HEK293 (cell line): ENCODE results near the gene LRP1B.

ENCODE experiments used
- CTCF ChIP-seq: fragments of 450-650 bp; formaldehyde crosslinking; IDR thresholded peaks from 2 replicates; pipeline ENCODE4 v1.5.1; 2016; ENCODE audit warnings: missing biosample characterization, missing genetic modification characterization
- SALL2 ChIP-seq: fragments of 450-650 bp; formaldehyde crosslinking; IDR thresholded peaks from 2 replicates; pipeline ENCODE4 v1.5.0; 2017; ENCODE audit warnings: missing biosample characterization, mild to moderate bottlenecking, missing genetic modification characterization, borderline replicate concordance
- ZNF148 ChIP-seq: fragments of 450-650 bp; formaldehyde crosslinking; IDR thresholded peaks from 2 replicates; pipeline ENCODE4 v1.5.0; 2017; ENCODE audit warnings: missing biosample characterization, missing genetic modification characterization, borderline replicate concordance
- ZNF223 ChIP-seq: fragments of 450-650 bp; formaldehyde crosslinking; IDR thresholded peaks from 2 replicates; pipeline ENCODE4 v1.5.1; 2016; ENCODE audit warnings: missing biosample characterization, missing genetic modification characterization
- ZNF23 ChIP-seq: fragments of 450-650 bp; formaldehyde crosslinking; IDR thresholded peaks from 2 replicates; pipeline ENCODE4 v1.5.1; 2016; ENCODE audit warnings: missing biosample characterization, missing genetic modification characterization, borderline replicate concordance
- ZNF239 ChIP-seq: fragments of 450-650 bp; formaldehyde crosslinking; IDR thresholded peaks from 2 replicates; pipeline ENCODE4 v1.5.1; 2016; ENCODE audit warnings: missing biosample characterization, missing genetic modification characterization
- ZSCAN23 ChIP-seq: fragments of 450-650 bp; formaldehyde crosslinking; IDR thresholded peaks from 2 replicates; pipeline ENCODE4 v1.5.1; 2016; ENCODE audit warnings: missing biosample characterization, missing genetic modification characterization
- TF ChIP-seq, protein P1 (sequence below): fragments of 450-650 bp; formaldehyde crosslinking; IDR thresholded peaks from 2 replicates; pipeline ENCODE4 v1.5.1; 2016; ENCODE audit warnings: missing biosample characterization, missing genetic modification characterization
- TF ChIP-seq, protein P2 (sequence below): fragments of 450-650 bp; IDR thresholded peaks from 2 replicates; pipeline ENCODE4 v1.5.1; 2018; ENCODE audit warnings: missing biosample characterization, mild to moderate bottlenecking, missing genetic modification characterization

GRCh38 chr2:141887363-141887762 lies 243.5 kb downstream of the LRP1B start:
- no peak for TF ChIP-seq CTCF (tag by site-specific recombination)
- TF ChIP-seq, protein P1, sequence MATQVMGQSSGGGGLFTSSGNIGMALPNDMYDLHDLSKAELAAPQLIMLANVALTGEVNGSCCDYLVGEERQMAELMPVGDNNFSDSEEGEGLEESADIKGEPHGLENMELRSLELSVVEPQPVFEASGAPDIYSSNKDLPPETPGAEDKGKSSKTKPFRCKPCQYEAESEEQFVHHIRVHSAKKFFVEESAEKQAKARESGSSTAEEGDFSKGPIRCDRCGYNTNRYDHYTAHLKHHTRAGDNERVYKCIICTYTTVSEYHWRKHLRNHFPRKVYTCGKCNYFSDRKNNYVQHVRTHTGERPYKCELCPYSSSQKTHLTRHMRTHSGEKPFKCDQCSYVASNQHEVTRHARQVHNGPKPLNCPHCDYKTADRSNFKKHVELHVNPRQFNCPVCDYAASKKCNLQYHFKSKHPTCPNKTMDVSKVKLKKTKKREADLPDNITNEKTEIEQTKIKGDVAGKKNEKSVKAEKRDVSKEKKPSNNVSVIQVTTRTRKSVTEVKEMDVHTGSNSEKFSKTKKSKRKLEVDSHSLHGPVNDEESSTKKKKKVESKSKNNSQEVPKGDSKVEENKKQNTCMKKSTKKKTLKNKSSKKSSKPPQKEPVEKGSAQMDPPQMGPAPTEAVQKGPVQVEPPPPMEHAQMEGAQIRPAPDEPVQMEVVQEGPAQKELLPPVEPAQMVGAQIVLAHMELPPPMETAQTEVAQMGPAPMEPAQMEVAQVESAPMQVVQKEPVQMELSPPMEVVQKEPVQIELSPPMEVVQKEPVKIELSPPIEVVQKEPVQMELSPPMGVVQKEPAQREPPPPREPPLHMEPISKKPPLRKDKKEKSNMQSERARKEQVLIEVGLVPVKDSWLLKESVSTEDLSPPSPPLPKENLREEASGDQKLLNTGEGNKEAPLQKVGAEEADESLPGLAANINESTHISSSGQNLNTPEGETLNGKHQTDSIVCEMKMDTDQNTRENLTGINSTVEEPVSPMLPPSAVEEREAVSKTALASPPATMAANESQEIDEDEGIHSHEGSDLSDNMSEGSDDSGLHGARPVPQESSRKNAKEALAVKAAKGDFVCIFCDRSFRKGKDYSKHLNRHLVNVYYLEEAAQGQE = no peak
- TF ChIP-seq, protein P2, sequence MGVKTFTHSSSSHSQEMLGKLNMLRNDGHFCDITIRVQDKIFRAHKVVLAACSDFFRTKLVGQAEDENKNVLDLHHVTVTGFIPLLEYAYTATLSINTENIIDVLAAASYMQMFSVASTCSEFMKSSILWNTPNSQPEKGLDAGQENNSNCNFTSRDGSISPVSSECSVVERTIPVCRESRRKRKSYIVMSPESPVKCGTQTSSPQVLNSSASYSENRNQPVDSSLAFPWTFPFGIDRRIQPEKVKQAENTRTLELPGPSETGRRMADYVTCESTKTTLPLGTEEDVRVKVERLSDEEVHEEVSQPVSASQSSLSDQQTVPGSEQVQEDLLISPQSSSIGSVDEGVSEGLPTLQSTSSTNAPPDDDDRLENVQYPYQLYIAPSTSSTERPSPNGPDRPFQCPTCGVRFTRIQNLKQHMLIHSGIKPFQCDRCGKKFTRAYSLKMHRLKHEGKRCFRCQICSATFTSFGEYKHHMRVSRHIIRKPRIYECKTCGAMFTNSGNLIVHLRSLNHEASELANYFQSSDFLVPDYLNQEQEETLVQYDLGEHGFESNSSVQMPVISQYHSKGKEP = no peak
- TF ChIP-seq ZSCAN23 (tag by site-specific recombination) = no peak
- no peak for TF ChIP-seq SALL2 (tag by site-specific recombination)
- no peak for TF ChIP-seq ZNF223 (tag by site-specific recombination)
- no peak for TF ChIP-seq ZNF148 (tag by site-specific recombination)
- TF ChIP-seq ZNF239 (tag by site-specific recombination) = no peak
- no peak for TF ChIP-seq ZNF23 (tag by site-specific recombination)
